ENCODE data around the gene CACNA1C. TPM values are rescaled to one million over a fixed set of nuclear protein-coding genes. Genes with fewer than 3 reads are reported as not detected.

Gene CACNA1C
- total RNA-seq, 2 donors from 2014 or later, result 70.0 to 127 TPM

- no peak overlapping the region for H3K4me3 ChIP-seq
- no peaks in the 10 kb centered on the region for H3K27me3 ChIP-seq (replicated peaks; ENCODE audit: insufficient read depth)
- H3K4me1 ChIP-seq (ENCODE audit: control insufficient read depth in 1 of 2, low read depth in 2 of 2), result no peaks in the 10 kb centered on the region
- H3K36me3 ChIP-seq, result peaks cover 50% of the 10 kb centered on the region
- ATAC-seq (ENCODE audit: insufficient number of reproducible peaks, low FRiP score, low read depth) (no peak), DNase-seq (ENCODE audit: low spot score) (no peak)
- TF ChIP-seq, protein P1, sequence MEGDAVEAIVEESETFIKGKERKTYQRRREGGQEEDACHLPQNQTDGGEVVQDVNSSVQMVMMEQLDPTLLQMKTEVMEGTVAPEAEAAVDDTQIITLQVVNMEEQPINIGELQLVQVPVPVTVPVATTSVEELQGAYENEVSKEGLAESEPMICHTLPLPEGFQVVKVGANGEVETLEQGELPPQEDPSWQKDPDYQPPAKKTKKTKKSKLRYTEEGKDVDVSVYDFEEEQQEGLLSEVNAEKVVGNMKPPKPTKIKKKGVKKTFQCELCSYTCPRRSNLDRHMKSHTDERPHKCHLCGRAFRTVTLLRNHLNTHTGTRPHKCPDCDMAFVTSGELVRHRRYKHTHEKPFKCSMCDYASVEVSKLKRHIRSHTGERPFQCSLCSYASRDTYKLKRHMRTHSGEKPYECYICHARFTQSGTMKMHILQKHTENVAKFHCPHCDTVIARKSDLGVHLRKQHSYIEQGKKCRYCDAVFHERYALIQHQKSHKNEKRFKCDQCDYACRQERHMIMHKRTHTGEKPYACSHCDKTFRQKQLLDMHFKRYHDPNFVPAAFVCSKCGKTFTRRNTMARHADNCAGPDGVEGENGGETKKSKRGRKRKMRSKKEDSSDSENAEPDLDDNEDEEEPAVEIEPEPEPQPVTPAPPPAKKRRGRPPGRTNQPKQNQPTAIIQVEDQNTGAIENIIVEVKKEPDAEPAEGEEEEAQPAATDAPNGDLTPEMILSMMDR (IDR thresholded peaks at IDR 0.05), result no peak
- H3K9me3 ChIP-seq, result no peaks in the 10 kb centered on the region
- H3K27ac ChIP-seq, result no peak overlapping the region
These were observed 570.7 kb downstream of the CACNA1C start for GRCh38 chr12:2623472-2623871.

GRCh38 chr12:2624543-2625288, 571.9 kb downstream of the CACNA1C start:
- Histone ChIP-seq H3K4me3 (no peak overlapping the region), H3K36me3 (peaks cover 38% of the 10 kb centered on the region), H3K27ac (no peak overlapping the region), H3K4me1 (ENCODE audit: control insufficient read depth in 1 of 2, low read depth in 2 of 2) (no peaks in the 10 kb centered on the region), H3K9me3 (no peaks in the 10 kb centered on the region), H3K27me3 (replicated peaks; ENCODE audit: insufficient read depth) (no peaks in the 10 kb centered on the region)
- DNase-seq (ENCODE audit: low spot score) (no peak), ATAC-seq (ENCODE audit: insufficient number of reproducible peaks, low FRiP score, low read depth) (no peak)
- TF ChIP-seq, protein P1 (IDR thresholded peaks at IDR 0.05), result no peak

GRCh38 chr12:2625289-2625612, 572.5 kb downstream of the CACNA1C start:
- Histone ChIP-seq H3K4me1 (ENCODE audit: control insufficient read depth in 1 of 2, low read depth in 2 of 2) (no peaks in the 10 kb centered on the region), H3K36me3 (peaks cover 34% of the 10 kb centered on the region), H3K9me3 (no peaks in the 10 kb centered on the region), H3K27me3 (replicated peaks; ENCODE audit: insufficient read depth) (no peaks in the 10 kb centered on the region), H3K4me3 (no peak overlapping the region), H3K27ac (no peak overlapping the region)
- DNase-seq (ENCODE audit: low spot score), result no peak
- TF ChIP-seq, protein P1 (IDR thresholded peaks at IDR 0.05), result no peak
- ATAC-seq (ENCODE audit: insufficient number of reproducible peaks, low FRiP score, low read depth), result no peak

DNA sequence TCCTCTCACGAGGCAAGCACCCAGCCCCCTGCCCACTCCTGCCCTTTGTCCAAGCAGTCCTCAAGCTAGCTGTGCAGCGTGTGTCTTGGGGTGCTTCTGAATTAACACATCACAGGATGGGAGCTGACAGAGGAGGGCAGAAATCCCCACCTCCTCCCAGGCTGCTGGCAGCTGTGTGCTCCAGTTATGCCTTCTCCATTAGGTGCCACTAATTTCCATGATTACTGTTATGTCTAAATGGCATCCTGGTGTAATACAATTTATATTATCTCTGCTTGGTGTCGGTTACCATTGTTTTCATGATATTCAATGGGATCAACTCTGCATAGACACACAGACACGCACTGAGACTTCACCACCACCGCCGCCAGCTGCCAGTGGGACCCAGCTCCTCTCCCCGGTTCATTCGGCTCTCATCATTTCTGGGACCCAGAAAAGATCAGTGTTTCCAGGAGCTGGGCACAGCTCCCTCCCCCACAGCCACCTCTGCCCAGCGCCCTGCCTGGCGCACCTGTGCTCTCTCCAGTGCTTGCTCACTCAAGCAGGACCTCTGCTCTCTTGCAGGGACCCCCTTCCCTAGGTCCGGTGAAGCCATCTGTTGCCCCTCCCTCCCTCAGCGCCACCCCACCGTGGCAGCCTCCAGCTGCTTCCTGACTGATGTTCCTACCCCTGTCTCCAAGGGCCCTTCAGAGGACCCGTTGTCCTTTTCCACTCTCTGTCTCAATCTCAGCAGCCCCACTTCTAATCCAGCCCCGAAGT, 574.5 kb downstream of the CACNA1C start:
- H3K36me3 ChIP-seq, result peaks cover 18% of the 10 kb centered on the region
- no peak overlapping the region for H3K4me3 ChIP-seq
- H3K9me3 ChIP-seq, result no peaks in the 10 kb centered on the region
- H3K27me3 ChIP-seq (replicated peaks; ENCODE audit: insufficient read depth), result no peaks in the 10 kb centered on the region
- TF ChIP-seq, protein P1 (IDR thresholded peaks at IDR 0.05), result no peak
- no peak for ATAC-seq (ENCODE audit: insufficient number of reproducible peaks, low FRiP score, low read depth)
- no peak overlapping the region for H3K27ac ChIP-seq
- no peaks in the 10 kb centered on the region for H3K4me1 ChIP-seq (ENCODE audit: control insufficient read depth in 1 of 2, low read depth in 2 of 2)
- no peak for DNase-seq (ENCODE audit: low spot score)

DNA sequence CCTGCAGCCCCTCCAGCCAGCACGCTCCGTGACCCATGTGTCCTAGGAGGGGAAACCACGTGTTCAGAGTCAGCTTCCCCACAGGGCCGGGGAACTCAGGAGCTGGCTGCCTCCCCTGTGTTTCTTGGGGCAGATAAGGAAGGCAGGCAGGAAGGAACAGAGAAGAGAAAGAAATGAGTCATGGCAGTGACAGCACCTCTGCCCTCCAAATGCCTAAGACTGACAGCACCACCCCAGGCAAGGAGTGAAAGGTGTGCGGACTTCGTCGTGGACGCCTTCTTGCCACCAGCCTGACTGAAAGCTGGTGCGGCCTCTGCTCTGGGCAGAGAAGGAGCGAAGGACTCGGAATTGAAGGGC, 575.0 kb downstream of the CACNA1C start:
- peaks cover 12% of the 10 kb centered on the region for H3K36me3 ChIP-seq
- no peak overlapping the region for H3K4me3 ChIP-seq
- H3K27ac ChIP-seq, result no peak overlapping the region
- TF ChIP-seq, protein P1 (IDR thresholded peaks at IDR 0.05), result no peak
- no peak for DNase-seq (ENCODE audit: low spot score)
- H3K4me1 ChIP-seq (ENCODE audit: control insufficient read depth in 1 of 2, low read depth in 2 of 2), result no peaks in the 10 kb centered on the region
- no peaks in the 10 kb centered on the region for H3K27me3 ChIP-seq (replicated peaks; ENCODE audit: insufficient read depth)
- no peak for ATAC-seq (ENCODE audit: insufficient number of reproducible peaks, low FRiP score, low read depth)
- no peaks in the 10 kb centered on the region for H3K9me3 ChIP-seq

All from thoracic aorta (tissue), 2 donors.